Mesenteric fat pad (tissue), 1 donor: Measurements from ENCODE around the gene ITPR3. TPM values are rescaled to one million over a fixed set of nuclear protein-coding genes. Genes with fewer than 3 reads are reported as not detected.
"Not testable (repeated sequence)": the region's sequence is repeated elsewhere in the genome, so short reads cannot be mapped to it uniquely, and the experiment has no call there.

ENCODE experiments used
- DNase-seq: peaks from one replicate; pipeline ENCODE4 v3.0.0-alpha.2; 2020; ENCODE audit warnings: low spot score
- total RNA-seq: library from RNA; stranded (reverse); fragmentation: NEBNext Ultra II Directional; extraction: Animal tissue kit (Norgen Biotek cat#: 25700); gene quantifications from one replicate; pipeline ENCODE4 v1.2.1, GENCODE V29; 2021
- donor health status: DM: yes; HTN: yes; CAD: no.

The ITPR3 gene
- total RNA-seq, 1 donor from 2014 or later: 18.5 TPM

- DNase-seq: no peak
Observed at GRCh38 chr6:33610779-33611732, 10.1 kb upstream of the ITPR3 start.

GRCh38 chr6:33613146-33613794, 7.9 kb upstream of the ITPR3 start:
- DNase-seq: no peak

GRCh38 chr6:33613795-33614168, 7.3 kb upstream of the ITPR3 start:
- DNase-seq: no peak

GRCh38 chr6:33616113-33616512, 5.0 kb upstream of the ITPR3 start:
- no peak for DNase-seq

GRCh38 chr6:33616913-33617312, 4.2 kb upstream of the ITPR3 start:
- DNase-seq: no peak

GRCh38 chr6:33619166-33619840, 1.8 kb upstream of the ITPR3 start:
- no peak for DNase-seq

GRCh38 chr6:33620158-33620855, 815 bp upstream of the ITPR3 start:
- DNase-seq: no peak

- DNase-seq: no peak
Observed at GRCh38 chr6:33621711-33622388, 728 bp downstream of the ITPR3 start.

- no peak for DNase-seq
Observed at GRCh38 chr6:33622456-33623431, 1.6 kb downstream of the ITPR3 start.

GRCh38 chr6:33623895-33624381, 2.8 kb downstream of the ITPR3 start:
- DNase-seq: no peak

GRCh38 chr6:33624856-33625255, 3.7 kb downstream of the ITPR3 start:
- no peak for DNase-seq

- no peak for DNase-seq
Observed at GRCh38 chr6:33627876-33628275, 6.8 kb downstream of the ITPR3 start.

- DNase-seq: no peak
Observed at GRCh38 chr6:33628401-33628964, 7.4 kb downstream of the ITPR3 start.

GRCh38 chr6:33630014-33630413, 8.9 kb downstream of the ITPR3 start:
- DNase-seq: no peak

- not testable (repeated sequence) for DNase-seq
Observed at GRCh38 chr6:33631521-33631920, 10.4 kb downstream of the ITPR3 start.

GRCh38 chr6:33631971-33632557, 10.9 kb downstream of the ITPR3 start:
- DNase-seq: no peak

- DNase-seq: no peak
Observed at GRCh38 chr6:33632558-33633039, 11.5 kb downstream of the ITPR3 start.

- DNase-seq: no peak
Observed at GRCh38 chr6:33633084-33633461, 12.0 kb downstream of the ITPR3 start.
